ENCODE measurements around the gene OPCML.

Gene OPCML

DNA sequence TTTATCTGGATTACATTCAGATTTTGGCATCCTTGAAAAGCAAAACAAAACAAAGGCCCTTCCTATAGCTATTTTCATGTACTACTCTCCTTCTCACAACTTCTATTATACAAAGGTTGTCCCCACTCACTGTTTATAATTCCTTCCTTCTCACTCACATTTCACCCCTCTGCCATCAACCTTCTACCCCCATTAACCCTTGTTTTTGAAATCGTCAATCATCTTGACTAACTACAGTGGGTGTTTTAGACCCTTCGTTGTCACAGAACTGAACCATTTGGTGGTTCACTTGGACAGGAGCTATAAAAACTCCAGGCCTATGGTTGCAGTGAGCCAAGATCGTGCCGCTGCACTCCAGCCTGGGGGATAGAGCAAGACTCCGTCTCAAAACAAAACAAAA is 639.4 kb downstream of the OPCML start:
- no peak for DNase-seq (ENCODE audit: low read depth)

DNA sequence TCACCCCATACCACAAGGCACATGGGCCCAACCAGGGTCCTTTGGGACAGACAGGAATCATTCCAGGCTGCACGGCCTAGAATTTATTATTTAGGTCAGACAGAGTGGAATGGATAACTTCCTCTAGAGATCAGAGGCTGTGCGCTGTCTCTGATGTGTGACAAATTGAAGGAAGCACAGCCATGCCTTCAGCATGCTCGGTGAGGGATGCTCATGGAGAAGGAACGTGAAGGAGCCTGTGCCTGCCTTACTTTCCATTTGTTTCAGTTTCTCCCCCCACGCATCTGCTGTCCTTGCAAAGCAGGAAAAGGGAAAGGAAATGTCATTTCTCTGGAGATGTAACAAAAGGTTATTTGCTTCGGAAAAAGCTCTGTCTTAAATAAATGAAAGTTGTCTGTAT is 644.1 kb downstream of the OPCML start:
- DNase-seq (ENCODE audit: low read depth) = no peak

DNA sequence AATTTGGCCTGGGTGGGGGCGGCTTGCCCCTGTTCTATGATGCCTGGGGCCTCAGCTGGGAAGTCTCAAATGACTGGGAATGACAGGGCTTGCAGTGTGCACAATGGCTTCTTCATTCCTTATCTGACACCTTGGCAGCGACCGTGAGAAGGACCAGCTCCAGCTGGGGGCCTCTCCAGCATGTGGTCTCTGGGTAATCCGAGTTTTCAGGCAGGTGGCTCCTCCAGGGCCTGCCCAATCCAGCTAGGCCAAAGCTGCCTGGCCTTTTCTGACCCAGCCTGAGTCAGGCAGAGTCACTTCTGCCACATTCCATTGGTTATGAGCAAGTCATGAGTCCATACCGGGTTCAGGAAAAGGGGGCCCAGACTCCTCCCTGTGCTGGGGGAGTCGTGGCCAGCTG is 646.0 kb downstream of the OPCML start:
- DNase-seq (ENCODE audit: low read depth) = no peak

DNA sequence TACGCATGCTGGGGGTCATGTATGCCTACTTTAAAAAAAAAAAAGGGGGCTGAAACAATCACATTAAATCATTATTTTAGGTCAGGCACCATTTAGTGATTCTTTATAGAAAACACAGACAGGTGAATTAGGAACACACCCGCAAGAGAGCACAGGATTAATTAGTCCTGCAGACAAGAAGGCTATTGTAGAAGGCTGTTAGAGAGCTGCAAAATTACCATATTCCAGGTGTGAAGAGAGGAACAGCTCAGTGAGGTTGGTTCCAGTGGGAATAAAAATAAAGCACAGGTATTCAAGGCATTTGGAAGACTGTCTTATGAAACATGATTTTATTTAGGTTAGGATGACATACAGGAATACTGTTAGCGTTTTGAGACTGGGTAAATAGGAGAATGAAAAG is 649.1 kb downstream of the OPCML start:
- DNase-seq (ENCODE audit: low read depth) = no peak

DNA sequence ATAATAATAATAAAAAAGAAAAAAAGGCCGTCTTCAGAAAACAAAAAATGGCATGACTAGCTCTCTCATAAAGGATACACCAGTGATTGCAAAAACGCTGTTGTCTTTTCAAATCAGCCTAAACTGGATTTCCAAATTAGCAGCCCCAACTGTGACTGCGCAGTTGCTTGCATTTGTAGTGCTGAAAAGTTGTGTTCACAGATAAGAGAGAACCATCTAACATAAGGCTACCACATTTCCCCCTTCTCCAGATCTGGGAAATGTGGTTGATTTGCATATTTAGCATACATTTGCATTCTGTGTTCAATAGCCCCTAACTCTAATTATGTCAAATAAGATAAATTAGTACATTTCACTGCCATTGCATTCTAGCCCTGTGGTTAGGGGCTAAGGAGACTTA is 650.7 kb downstream of the OPCML start:
- DNase-seq (ENCODE audit: low read depth) = no peak

DNA sequence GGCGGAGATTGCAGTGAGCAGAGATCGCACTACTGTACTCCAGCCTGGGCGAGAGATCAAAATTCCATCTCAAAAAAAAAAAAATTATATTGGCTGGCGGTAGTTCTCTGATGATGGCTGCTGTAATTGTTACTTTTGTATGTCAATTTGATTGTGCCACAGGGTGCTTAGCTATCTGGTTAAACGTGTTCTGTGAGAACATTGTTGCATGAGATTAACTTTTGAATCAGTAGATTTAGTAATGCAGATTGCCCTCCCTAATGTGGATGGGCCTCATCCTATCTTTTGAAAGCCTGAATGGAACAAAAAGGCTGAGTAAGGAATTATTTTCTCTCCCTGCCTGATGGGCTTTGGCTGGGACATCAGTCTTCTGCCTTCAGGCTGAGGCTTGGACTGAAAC is 654.2 kb downstream of the OPCML start:
- DNase-seq (ENCODE audit: low read depth) = no peak

DNA sequence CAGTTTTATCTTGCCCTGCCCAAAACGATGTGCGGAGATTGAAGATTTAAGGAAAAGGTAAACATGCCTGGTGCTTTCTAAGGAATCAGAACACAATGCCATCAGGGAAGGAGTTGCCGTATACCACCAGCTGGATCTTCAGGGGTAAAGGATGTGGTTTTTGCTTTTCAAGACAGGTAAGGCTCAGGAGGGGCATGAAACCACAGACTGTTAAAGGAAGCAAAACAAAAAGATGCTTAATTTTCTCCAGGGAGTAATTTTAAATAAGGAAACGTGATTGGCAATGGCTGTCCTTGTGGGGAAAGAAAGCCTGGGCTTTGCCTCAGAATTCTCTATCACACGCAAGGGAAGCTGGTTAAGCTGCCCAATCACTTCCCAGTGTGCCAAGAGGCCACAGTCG is 655.6 kb downstream of the OPCML start:
- no peak for DNase-seq (ENCODE audit: low read depth)

DNA sequence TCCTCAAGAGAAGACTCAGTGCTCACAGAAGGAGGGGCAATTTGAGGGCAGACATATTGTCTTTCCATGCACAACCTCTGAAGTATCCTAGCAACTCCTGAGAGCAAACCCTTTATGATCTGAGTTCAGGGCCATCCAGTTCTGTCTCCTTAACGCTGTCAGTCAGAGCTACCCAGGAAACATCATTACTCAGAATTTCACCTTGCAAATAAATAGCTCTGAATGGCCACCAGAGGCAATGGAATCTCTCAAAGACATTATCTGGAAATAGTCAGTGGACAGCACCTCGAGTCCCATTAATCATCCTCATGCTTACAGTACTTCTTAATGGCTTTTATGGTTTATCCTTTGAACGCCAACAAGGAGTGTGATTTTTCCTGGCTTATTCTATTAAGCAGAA is 656.1 kb downstream of the OPCML start:
- no peak for DNase-seq (ENCODE audit: low read depth)

DNA sequence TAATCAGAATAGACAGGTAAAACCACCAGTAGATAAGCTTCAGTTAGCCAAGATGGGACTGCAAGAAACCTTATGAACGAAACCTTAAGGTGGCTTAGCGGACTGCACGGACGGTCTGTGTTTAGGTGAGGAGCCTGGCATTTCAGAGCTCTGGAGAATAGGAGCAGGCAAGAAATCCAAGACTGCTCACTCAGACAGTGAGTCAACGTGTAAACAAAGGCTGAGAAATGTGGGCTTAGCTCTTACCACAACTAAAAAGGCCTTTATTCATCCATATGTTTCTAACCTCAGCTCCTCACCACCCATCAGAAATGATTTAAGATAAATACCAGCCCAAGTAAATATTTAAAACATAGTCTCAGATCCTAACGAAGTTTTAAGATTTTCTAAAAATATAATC is 657.7 kb downstream of the OPCML start:
- DNase-seq (ENCODE audit: low read depth) = no peak

DNA sequence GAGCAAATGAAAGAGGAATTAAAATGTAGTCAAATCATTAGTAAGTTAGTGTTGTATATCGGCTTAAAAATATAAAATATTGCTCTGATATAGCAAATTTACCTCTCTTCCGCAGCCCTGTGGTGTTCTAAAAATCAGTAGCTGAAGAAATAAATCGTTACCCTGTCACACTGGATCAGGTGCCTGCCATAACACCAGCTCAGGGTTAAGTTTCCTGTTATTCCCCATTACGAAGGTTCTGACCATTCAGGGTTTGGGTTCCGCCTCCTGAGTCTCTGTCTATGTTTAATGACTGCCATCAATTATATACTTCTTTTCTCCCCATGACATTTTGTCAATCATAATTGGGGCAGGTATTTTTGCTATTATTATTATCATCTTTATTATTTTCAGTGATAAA is 658.5 kb downstream of the OPCML start:
- DNase-seq (ENCODE audit: low read depth) = no peak

DNA sequence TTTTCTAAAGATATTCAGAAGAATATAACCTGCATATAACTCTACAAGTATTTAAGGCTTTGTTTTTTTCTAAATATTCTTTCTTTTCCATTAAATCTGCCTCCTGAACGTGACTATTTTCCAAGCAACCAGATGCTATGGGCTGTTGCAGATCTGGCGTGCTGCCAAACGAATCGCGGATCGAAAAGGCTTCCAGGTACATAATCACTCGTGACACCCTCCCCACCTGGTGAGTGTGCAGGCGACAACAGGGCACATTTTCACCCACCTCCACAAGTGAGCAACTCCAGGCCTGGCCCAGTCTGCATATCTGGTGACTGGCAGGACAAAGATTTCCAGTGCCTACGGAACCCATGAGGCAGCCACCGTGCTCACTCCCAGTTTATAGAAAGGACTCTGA is 660.1 kb downstream of the OPCML start:
- DNase-seq (ENCODE audit: low read depth) = no peak

DNA sequence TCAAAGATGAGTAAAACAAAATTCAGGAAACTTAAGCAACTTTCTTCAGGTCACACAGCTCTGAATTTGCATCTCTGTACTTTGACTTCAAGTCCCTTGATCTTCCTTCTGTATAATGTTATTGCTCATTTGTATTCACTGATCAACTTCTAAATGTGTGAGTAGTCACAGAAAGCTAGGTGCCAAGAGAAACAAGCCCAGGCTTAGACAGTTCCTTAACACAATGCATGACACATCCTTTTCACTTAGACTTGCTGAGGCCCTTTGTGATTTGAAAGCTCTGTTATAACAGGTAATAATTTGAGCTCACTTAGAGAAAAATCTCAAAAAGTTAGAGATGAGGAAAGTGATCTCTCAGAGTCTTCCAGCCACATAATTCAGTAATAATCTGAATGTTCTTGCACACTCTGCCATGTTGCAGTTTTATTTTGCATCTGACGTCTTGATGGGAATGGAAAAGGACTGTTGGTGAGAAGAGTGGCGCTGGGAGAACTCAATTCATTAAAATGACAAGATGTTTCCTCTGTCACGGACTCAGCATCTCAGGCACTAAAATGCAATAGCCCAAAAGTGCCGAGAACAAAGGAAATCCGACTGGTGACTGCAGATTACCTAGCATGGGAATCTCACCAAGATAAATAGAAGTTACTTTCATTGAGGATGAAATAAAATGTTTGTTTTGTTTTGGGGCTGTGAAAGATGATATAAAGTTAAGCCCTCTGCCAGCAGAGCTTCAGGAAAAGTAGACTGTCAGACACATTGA is 665.3 kb downstream of the OPCML start:
- DNase-seq (ENCODE audit: low read depth) = no peak

DNA sequence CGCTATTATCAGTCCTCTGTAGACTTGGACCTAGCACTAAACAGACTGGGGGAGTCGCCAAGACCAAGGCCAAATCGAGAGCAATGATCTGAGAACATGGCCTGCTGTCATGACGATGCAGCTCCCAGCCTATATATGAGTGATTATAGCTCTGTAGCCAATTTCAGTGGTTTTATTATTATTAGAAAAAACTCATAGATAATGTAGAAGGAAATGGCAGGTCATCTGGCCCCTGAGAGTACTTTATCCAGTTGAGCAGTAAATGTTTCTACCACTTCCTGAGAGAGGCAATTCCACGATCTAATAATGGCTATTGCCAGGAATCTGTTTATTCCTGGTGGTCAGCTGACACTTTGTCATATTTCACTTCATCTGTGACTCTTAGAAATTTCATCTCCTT is 666.7 kb downstream of the OPCML start:
- no peak for DNase-seq (ENCODE audit: low read depth)

DNA sequence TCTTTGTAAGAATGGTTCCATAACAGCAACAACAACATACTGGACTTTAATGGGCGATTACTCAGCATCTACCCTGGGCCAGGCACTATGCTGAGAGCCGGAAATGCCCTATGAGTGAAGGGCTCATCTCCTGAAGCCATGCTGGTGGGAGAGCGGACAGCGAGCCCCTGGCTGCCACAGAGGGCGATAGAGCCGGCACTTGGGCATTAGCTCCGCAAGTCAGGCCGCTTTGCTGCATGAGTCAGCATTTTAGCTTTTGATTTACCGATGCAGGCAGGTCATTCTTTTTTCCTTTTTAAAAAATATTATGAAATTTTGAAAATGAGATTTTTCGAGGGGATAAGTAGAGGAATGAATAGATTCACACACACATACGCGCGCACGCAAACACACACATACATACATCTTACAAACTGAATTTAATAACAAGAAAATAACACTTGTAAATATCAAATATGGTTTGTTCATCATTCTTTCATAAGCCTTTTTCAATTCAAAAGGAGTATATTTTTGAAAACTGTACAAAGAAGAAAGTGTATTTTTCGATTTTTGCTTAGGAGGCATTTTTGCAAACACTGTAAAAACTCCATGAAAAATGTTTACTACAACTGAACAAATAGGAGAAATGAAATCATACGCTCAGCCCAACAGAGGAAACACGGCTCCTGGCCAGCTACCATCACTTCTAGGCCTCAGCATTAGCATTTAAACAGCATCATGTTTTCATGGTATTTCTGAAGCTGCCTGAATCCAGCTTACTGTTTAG is 667.3 kb downstream of the OPCML start:
- no peak for DNase-seq (ENCODE audit: low read depth)

DNA sequence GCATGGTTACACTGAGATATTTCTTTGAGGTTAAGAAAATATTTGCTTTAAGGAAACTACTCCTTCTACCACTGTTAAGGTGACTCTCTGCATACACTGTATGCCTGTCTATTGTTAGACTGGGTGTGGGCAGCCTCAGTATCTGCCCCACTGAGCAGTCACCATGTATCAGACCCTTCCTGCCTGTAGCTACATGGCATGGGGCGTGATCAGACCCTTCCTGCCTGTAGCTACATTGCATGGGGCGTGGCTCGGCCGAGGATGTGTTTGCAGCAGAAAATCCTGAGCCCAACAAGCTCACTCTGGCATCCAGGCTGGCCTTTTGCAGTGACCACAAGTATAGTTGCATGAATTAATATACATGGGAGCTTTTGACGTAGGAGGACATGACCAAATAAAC is 669.4 kb downstream of the OPCML start:
- no peak for DNase-seq (ENCODE audit: low read depth)

DNA sequence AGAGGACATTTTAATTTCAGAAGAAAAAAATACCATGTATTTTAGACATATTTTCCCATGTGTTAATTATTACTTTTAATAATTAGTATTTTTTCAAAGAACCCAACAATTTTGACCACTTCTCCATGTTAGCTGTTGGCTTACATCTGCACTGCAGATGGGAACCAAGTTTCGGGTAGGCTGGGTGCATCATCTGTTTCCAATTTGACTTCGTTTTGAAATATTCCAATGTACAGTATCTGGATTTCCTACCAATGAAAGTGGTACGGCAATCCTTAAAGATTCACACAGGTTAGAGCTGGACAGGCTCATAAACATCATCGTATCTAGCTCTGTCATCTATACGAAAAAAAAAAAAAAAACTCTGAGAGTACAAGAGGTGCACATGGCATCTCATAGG is 670.2 kb downstream of the OPCML start:
- no peak for DNase-seq (ENCODE audit: low read depth)

DNA sequence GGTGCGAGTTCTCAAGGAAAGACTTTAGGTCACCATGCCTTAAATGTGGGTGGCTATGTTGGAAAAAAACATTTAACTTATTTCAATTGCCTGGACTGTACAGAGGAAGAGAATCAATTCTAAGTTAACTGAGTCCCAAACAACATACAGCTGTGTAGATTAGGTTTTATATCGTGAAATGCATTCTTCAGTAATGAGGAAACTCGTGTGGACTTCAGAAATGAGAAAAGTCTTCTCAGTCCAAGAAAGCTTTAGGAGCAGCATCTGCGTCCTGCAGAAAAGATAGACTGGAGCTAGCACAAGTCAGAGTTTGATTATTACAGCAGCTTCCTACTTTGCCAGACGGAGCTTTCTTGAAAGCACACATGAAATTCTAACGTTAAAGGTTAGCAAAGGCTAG is 673.0 kb downstream of the OPCML start:
- no peak for DNase-seq (ENCODE audit: low read depth)

DNA sequence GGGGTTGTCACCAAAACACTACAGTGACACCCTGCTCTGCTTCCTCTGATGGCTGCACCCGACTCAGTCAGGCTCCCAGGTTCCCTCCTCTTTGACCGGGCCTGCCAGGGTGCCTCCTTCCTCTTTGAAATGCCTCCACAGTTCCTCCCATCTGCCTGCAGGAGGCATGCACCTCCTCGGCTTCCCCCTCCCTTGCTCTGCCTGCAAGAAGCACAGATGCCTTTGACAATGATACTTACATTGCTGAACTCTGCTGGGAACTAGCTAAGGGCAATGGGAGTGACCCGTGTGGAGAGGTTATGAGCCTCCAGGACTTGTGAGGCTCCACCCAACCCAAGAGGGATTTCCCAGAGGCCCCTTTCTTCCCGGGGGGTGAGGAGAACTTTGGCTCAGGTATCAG is 674.1 kb downstream of the OPCML start:
- DNase-seq (ENCODE audit: low read depth) = no peak

DNA sequence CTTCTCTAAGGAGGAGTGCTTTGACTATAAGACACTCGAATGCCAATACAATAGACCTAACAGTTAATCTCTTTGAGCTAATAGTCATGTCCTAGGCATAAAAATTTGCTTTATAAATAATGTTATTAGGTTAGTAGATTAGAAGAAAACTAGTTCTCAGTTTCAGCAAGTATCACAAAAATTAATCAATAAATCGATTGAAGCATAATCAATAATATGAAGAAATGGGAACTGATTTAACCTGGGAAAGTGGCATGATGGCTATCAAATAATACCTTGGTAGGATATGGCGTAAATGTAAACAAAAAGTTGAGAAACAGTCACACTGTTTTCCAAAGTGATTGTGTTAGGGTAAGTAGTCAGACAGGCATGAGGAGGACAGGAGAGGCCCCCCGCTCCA is 676.3 kb downstream of the OPCML start:
- DNase-seq (ENCODE audit: low read depth) = no peak

DNA sequence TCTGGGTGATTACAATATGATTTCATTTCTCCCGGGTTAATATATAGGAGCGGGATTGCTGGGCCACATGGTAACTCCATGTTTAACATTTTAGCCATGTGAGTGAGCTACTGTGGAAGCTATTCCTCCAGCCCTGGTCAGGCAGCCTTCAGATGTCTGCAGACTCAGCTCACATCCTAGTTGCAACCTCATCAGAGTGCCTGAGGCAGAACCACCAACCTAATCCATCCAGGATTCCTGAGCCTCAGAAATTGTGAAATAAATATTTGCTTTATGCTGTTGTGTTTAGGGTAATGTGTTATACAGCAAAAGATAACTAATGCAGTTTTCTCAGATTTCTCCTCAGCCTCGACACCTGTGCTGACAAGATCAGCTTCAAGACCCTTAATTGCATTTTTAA is 676.8 kb downstream of the OPCML start:
- DNase-seq (ENCODE audit: low read depth) = no peak

DNA sequence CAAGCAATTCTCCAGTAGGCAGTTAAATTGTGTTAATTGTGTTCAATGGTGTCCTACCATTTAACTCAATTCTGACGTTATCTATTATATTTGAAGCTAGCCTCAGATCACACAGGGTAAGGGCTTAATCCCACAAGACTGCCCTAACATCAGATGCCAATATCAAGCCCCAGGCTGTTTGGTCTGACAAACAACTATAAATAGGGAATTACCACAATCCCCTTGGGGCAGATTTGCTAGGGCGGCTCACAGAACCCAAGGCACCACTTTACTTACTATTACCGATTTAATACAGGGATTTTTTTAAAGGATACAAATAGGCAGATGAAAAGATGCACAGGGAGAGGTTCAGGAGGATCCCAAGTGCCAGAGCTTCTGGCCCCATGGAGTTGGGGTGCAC is 678.4 kb downstream of the OPCML start:
- no peak for DNase-seq (ENCODE audit: low read depth)

DNA sequence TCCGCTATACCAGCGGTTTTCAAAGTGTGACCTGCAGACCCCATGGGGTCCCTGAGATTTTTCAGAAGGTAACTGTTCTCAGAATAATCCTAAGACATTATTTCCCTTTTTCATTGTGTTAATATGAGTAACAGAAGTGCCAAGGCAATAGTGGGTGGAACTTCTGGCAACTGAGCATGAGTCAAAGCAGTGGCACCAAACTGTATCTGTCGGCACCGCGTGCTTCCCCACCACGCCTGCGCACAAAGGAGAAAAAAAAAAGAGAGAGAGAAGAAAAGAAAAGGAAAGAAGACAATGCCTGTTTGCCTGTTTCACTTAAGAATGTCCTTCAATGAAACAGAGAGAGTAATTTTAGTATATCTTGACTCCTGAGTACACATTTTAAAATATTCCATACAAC is 679.9 kb downstream of the OPCML start:
- no peak for DNase-seq (ENCODE audit: low read depth)

DNA sequence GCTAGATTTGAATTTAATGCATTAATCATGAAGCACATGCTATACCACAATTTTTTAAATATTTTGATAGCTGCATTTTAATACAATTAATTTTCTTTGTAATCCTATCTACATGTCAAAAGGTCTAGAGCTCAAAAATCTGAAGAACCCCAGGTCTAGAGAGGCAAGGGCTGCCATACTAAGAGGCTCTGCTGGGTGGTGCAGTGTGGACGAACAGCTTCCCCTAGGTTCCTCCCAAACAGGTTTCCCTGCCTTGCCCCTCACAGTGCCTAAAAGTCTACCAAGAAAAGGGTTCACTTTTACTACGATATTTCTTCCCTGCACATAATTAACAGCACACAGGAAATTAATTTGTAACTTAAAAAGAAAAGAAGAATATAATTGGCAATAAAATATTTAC is 681.1 kb downstream of the OPCML start:
- no peak for DNase-seq (ENCODE audit: low read depth)

DNA sequence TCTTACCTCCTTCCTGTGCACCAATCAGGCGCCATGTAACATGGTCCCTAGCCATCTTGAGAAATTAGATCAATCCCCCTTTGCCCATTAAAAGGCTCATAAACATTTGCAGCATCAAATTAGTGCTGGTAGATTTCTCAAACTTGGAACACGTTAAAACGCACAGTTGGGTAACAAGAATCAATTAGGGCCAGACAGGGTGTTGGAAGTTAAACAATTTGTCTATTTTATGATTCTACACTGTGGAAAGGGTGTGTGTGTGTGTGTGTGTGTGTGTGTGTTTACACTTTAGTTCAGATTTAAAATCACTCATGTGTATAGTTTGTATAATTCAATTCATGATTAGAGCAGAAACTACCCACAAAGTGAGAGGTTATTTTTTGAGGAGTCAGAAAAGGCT is 682.0 kb downstream of the OPCML start:
- DNase-seq (ENCODE audit: low read depth) = no peak

Measured in stimulated activated CD8-positive, alpha-beta memory T cell treated with anti-CD3 and anti-CD28 coated beads, Interleukin-12 subunit alpha, Interleukin-12 subunit beta, amount 100 ng/mL, for 4 hours (primary cell).